GM23338 (cell line): ENCODE data around the gene RFX3.

Experiments
- CREB1 ChIP-seq: fragments of 250-450 bp; sonication (Bioruptor Pico); IDR thresholded peaks from 2 replicates; pipeline ENCODE4 v1.5.0; 2020; ENCODE audit warnings: low read depth, mild to moderate bottlenecking, moderate library complexity
- CTCF ChIP-seq, 2 experiments: fragments of 200-600 bp in 1 of 2; sonication (generic) in 1 of 2; conservative IDR thresholded peaks; 2 replicates each; pipeline versions ENCODE4 v1.5.1 to v1.6.1; 2016 to 2017; ENCODE audit warnings: antibody characterized with exemption in 2 of 2, low read depth in 2 of 2, mild to moderate bottlenecking in 2 of 2, moderate library complexity in 1 of 2
- EZH2 ChIP-seq: fragments of 200-600 bp; sonication (generic); IDR thresholded peaks from one replicate; pipeline ENCODE4 v1.8.0; 2017; ENCODE audit warnings: antibody characterized with exemption, mild to moderate bottlenecking, low read depth; ENCODE audit not compliant: unreplicated experiment
- EZH2phosphoT487 ChIP-seq: fragments of 200-600 bp; sonication (generic); IDR thresholded peaks from one replicate; pipeline ENCODE4 v1.8.1; 2018; ENCODE audit warnings: antibody characterized with exemption; ENCODE audit not compliant: unreplicated experiment
- POLR2AphosphoS5 ChIP-seq: IDR thresholded peaks from 2 replicates; pipeline ENCODE4 v1.6.1; 2016; ENCODE audit warnings: antibody characterized with exemption, low read depth

GRCh38 chr9:3525096-3525835, 535 bp downstream of the RFX3 start:
- no peak for TF ChIP-seq CTCF (conservative IDR thresholded peaks at IDR 0.05; ENCODE audit: low read depth in 2 of 2)
- TF ChIP-seq EZH2: no peak
- no peak for TF ChIP-seq EZH2phosphoT487
- no peak for TF ChIP-seq POLR2AphosphoS5
- no peak for TF ChIP-seq CREB1 (CRISPR knock-in tag)
